Mesothelial cell of epicardium (in vitro differentiated cells): Measurements from ENCODE around the gene PDS5B. TPM values are rescaled to one million over a fixed set of nuclear protein-coding genes. Genes with fewer than 3 reads are reported as not detected.

ENCODE experiments used
- DNase-seq, 2 experiments: peaks; one replicate each; pipeline ENCODE4 v3.0.0; 2021; ENCODE audit warnings: low spot score in 2 of 2; ENCODE audit not compliant: unreplicated experiment in 2 of 2
- H3K27ac Mint-ChIP-seq: 2 replicates; pipeline ENCODE4 v1.8.0; 2021; ENCODE audit warnings: mixed read lengths
- H3K27me3 Mint-ChIP-seq: 2 replicates; pipeline ENCODE4 v1.8.0; 2021; ENCODE audit warnings: low read depth, mixed read lengths
- H3K36me3 Mint-ChIP-seq: 2 replicates; pipeline ENCODE4 v1.8.0; 2021; ENCODE audit warnings: mixed read lengths
- H3K4me1 Mint-ChIP-seq: 2 replicates; pipeline ENCODE4 v1.8.0; 2021; ENCODE audit warnings: mixed read lengths
- H3K4me3 Mint-ChIP-seq: 2 replicates; pipeline ENCODE4 v1.8.0; 2021; ENCODE audit warnings: mild to moderate bottlenecking, moderate library complexity, mixed read lengths
- H3K9me3 Mint-ChIP-seq: 2 replicates; pipeline ENCODE4 v1.8.0; 2021; ENCODE audit warnings: mixed read lengths
- CTCF ChIP-seq: fragments of 200-600 bp; sonication (generic); IDR thresholded peaks from one replicate; pipeline ENCODE4 v1.5.0; 2021; ENCODE audit warnings: antibody characterized with exemption; ENCODE audit not compliant: unreplicated experiment
- total RNA-seq: library from RNA; stranded (reverse); gene quantifications from 3 replicates; pipeline ENCODE4 v1.2.1, GENCODE V29; 2021

Gene PDS5B
- total RNA-seq, 1 donor from 2014 or later: 64.9 TPM

- H3K4me3 Mint-ChIP-seq: no peak overlapping the region
- no peak overlapping the region for H3K27ac Mint-ChIP-seq
- peaks cover 26% of the 10 kb centered on the region for H3K9me3 Mint-ChIP-seq
- DNase-seq: no peak
- TF ChIP-seq CTCF: no peak
- no peaks in the 10 kb centered on the region for H3K4me1 Mint-ChIP-seq
- no peaks in the 10 kb centered on the region for H3K27me3 Mint-ChIP-seq
- H3K36me3 Mint-ChIP-seq: peaks cover 3% of the 10 kb centered on the region
These were observed 218.5 kb downstream of the PDS5B start for GRCh38 chr13:32804673-32805230.

DNA sequence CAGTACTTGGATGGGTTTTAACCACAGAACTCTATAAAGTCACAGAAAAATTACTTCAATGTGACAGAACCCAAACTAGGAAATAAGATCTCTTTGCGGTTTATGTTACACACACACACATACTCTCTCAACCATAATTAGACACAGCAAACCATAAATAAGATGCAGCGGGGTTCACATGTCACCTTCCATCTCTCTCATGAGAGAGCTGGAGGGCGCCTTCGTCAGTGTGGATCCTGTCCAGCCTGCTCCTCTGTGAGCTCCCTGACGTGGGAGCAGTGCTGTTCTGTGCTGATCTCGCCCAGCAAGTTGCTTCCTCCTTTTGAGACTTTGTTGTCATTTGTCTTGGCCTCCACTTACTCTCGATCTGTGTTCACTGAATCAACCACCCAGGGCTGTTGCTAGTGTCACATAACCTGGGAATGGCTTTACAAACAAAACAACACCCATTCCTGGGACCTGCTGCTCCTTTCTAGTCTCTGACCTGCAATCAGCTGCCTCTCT, 225.1 kb downstream of the PDS5B start:
- H3K27me3 Mint-ChIP-seq: no peaks in the 10 kb centered on the region
- DNase-seq: no peak

DNA sequence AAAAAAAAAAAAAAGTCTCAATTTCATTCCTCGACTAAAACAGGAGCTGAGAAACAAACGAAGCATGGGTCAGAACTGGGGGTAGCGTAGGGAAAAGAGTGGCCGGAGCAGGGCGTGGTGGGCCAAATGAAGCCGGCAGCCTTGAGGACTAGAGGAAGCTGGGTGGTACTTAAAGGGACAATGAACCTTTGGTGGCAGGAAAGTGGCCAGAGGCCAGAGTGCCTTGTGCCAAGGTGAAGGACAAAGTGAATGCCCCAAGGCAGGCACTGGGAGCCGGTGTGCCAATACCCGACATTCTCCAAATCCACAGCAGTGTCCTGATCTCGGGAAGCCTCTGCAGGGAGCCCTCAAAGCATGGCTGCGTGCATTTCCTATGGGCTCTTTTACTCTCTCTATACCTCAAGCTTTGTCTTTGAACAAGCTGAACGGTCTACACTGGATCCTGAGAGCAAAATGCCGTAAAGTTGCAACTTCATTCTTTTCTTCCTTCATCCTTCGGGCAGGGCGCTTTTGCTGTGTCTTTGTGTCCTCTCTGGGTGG, 235.0 kb downstream of the PDS5B start:
- Mint-ChIP-seq H3K4me3 (no peak overlapping the region), H3K4me1 (peaks cover 23% of the 10 kb centered on the region), H3K9me3 (peaks cover 18% of the 10 kb centered on the region), H3K27me3 (no peaks in the 10 kb centered on the region), H3K27ac (no peak overlapping the region), H3K36me3 (peaks cover 2% of the 10 kb centered on the region)
- no peak for TF ChIP-seq CTCF
- DNase-seq: no peak

More for the DNA sequence above, 225.1 kb downstream of the PDS5B start:
- Mint-ChIP-seq H3K4me1 (peaks cover 7% of the 10 kb centered on the region), H3K9me3 (peaks cover 42% of the 10 kb centered on the region), H3K4me3 (no peak overlapping the region), H3K36me3 (peaks cover 5% of the 10 kb centered on the region), H3K27ac (no peak overlapping the region)
- TF ChIP-seq CTCF: no peak

DNA sequence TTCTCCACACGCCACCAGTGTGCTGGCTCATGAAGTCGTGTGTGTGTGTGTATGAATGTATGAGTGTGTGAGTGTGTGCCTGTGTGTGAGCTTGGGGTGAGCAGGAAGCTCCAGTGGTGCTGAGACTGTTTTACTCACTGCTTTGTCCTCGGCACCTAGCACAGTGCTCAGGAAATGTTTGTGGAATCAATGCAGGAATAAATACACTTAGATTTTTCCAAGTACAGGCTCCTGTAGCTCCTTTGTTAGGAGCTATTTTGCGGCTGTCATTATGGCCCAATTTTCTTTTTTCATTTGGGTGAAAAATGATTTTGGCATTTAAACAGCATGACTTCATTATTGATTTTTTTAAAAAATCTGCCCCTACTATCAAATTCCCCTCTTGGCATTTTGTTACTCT, 236.5 kb downstream of the PDS5B start:
- H3K4me1 Mint-ChIP-seq: peaks cover 27% of the 10 kb centered on the region
- TF ChIP-seq CTCF: no peak
- no peaks in the 10 kb centered on the region for H3K27me3 Mint-ChIP-seq
- no peaks in the 10 kb centered on the region for H3K36me3 Mint-ChIP-seq
- H3K27ac Mint-ChIP-seq: peak overlapping the region; percentile 23
- DNase-seq: no peak
- peaks cover 5% of the 10 kb centered on the region for H3K9me3 Mint-ChIP-seq
- H3K4me3 Mint-ChIP-seq: no peak overlapping the region

GRCh38 chr13:32823597-32823996, 237.3 kb downstream of the PDS5B start:
- DNase-seq: no peak
- Mint-ChIP-seq H3K4me1 (peaks cover 28% of the 10 kb centered on the region), H3K9me3 (no peaks in the 10 kb centered on the region), H3K27ac (peak overlapping the region; percentile 5), H3K36me3 (no peaks in the 10 kb centered on the region), H3K4me3 (no peak overlapping the region), H3K27me3 (no peaks in the 10 kb centered on the region)
- TF ChIP-seq CTCF: no peak
